ENCODE data around the gene IMMP2L.
A peak's percentile ranks its signal among the peaks of the same experiment; 100 is the strongest.
"Not testable (repeated sequence)": the region's sequence is repeated elsewhere in the genome, so short reads cannot be mapped to it uniquely, and the experiment has no call there.

The IMMP2L gene

DNA sequence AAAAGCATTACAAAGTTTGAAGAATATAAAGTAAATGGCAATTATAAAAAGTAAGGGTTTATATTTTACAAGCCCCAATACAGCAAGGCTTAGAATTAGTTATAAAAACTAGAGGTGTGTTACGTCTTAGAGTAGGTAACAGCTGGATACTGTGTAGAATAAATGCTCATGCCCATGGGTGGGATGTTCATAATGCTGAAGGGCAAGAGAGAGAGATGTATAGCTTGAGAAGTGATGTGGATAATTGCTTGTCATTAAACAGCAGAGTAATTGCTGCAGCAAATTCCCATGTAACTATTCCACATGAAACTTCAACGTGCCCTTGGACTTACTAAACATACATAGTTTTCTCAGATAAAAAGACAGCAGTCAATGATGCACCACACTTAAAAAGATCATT is 233.8 kb downstream of the IMMP2L start:
- no peak for DNase-seq

DNA sequence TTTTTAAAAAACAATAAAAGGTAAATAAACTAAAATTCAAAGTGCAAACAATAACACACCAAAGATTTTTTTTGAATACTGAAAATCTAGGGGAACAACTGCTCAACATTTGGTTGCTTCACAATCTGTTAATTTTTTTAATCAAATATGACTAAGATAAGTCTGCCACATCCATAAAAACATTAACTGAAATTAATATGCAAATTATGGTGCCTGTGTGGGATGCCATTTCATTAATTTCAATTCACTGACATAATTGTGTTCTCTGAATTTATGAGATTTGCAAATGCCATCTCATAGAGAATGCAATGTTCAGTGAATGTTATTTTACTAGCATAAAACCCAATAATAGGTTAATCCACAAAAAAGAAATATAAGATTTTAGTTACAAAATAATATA is 237.5 kb downstream of the IMMP2L start:
- no peak for DNase-seq

DNA sequence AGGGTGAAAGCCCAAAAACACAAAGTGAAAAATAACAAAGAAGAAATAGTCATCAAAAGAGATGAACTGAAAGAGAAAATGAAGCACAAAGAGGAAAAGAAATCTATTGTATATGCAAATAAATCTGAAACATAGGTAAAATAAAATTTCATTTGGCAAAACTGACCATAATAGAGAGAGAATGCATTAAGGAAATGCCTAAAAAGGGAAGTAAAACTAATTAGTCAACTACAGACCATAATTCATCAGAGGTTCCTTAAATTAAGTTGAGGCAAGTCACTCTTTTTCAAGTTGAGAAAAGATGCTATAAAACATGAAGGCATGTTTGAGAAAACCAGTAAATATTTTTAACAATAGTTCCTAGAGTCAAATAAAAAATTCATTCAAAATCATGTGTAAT is 238.1 kb downstream of the IMMP2L start:
- peak in 1 of 2 donors; percentile 71 for DNase-seq

DNA sequence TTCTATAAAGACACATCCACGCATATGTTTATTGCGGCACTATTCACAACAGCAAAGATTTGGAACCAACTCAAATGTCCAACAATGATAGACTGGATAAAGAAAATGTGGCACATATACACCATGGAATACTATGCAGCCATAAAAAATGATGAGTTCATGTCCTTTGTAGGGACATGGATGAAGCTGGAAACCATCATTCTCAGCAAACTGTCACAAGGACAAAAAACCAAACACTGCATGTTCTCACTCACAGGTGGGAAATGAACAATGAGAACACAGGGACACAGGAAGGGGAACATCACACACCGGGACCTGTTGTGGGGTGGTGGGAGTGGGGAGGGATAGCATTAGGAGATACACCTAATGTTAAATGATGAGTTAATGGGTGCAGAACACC is 238.6 kb downstream of the IMMP2L start:
- not testable (repeated sequence) for DNase-seq

DNA sequence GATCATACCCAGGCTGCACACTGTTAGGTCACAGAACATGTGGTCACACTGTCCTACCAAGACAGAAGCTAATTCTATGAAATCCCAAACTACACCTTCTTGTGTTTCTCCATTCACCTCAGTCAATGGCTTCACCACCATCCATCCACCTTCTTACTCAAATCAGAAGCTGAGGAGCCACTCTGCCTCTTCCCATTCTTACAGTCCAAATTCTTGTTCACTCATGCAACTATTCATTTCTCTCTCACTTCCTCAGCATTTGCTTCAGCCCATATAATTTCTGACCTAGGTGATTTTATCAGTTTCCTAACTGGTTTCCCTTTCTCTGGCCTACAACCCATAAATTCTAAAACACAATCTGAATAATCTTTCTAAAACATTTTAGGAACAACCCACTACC is 242.2 kb downstream of the IMMP2L start:
- no peak for DNase-seq

DNA sequence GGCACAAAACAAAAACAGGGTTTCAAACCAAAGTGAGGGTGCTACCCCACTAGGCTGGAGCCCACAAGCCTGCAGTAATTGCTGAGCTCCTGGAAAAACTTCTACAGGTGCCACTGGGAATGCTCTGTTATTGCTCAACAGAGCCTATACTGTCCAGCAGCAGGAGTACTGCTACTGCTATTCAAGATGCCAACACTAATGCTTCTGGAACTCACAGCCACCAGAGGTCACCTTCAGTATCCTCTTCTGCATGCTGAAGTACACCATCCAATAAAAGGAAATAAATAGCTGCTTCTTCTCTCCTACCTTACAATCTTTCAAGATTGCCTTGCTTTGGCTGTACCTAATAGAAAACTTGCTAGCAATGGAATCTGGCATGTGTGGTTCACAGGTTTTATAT is 249.3 kb downstream of the IMMP2L start:
- no peak for DNase-seq

DNA sequence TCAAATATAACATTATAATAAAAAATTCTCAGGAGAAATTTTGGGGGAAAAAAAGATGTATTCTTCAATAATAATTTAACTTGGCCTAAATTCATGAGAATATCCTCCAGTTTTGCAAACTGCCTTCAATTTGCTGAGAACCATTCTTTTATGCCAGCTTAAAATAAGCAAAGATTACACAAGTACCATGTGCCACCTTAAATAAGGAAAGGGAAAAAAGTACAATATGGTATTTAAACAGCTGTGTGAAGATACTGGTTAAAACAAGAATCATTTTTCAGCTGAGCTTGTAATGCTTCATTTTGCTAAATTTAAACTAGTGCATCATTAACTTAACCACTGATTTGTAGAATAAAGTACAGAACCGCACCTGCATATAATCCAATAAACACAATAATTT is 253.6 kb downstream of the IMMP2L start:
- no peak for DNase-seq

DNA sequence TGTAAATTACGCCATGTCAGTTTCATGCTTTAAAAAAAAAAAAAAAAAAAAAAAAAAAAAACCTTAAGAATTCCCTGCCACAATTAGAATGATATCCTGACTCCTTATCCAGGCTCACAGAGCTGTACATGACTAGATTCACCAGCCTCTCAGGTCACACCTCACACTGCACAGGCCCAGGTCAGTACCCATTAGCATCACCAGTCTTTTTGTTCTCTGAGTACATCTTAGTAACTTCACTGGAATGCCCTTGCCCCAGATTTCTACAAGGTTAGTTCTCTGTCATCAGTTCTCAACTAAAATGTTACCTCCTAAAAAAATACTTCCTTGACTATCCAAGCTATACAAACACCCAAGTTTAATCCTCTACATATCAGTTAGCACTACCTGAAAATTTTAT is 260.4 kb downstream of the IMMP2L start:
- DNase-seq, result no peak

DNA sequence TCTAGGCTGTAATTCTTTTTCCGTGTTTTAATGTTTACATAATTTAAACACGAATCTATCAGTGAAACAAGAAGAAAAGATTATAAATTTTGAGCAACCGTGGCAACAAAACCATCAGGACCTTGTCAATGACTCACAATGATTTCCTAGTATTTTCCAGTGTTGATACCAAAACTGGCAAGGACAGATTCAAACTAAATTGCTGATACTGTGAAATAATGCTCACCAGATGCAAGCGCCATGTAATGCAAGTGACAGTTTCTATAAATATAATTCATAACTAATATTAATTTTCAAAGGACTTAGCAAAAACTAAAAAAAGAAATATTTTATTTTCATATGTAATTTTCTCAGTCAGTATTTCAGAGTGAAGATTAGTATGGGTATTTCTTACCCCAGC is 267.8 kb downstream of the IMMP2L start:
- DNase-seq, result no peak

DNA sequence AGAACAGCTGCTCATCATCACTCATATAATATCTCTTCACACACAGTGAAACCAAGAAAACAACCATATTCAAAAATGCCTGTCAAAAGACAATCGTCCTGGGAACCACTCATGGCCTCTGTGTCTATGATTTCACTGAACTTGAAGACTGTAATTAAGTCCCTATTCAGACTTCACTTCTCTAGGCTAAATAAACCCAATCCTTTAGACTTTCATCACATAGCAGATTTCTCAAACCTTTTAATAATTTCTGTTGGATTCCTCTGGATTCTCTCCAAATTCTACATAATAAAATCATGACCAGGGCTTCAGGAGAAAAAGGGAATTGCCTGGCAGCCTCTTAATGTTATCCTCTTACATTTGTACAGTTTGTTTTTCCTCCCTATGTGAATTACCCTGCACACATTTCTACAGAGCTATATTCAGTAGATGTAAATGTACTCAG is 270.2 kb downstream of the IMMP2L start:
- DNase-seq, result no peak

DNA sequence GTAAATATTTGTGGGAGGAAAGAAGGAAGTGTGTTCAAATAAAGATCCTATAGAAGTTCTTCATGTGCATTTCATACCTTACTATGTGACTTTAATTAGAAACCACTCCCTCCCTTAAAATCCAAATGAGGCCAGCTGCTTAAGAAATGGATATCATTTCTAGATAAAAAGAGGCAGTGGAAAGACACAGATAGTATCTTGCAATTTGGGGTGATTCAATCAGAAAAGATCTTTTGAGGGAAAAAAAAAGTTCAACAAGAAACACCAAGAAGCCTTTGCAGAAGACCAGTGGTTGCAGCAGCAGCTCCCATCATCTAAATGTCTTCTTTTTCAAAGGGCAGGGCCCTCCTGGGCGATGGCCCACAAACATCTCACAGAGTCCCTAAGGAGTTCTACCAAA is 271.3 kb downstream of the IMMP2L start:
- DNase-seq, result no peak

DNA sequence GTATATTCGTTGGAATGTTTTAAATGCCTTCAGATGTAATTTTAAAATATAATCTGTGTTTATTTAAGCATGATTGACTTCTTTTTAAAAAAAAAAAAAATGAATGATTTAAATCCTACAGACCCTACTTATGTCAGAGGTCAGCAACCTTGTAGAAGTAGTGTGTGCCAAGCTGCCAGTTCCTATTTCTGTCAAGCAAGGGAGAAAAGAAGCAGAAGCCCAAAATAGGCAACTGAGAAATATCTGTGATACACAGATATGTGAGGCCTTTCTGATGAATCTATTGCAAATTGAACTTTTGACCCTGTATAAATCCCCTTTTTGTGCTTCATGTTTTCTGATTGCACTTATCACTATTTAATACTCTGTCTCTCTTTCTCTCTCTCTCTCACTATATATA is 271.9 kb downstream of the IMMP2L start:
- DNase-seq, result no peak

DNA sequence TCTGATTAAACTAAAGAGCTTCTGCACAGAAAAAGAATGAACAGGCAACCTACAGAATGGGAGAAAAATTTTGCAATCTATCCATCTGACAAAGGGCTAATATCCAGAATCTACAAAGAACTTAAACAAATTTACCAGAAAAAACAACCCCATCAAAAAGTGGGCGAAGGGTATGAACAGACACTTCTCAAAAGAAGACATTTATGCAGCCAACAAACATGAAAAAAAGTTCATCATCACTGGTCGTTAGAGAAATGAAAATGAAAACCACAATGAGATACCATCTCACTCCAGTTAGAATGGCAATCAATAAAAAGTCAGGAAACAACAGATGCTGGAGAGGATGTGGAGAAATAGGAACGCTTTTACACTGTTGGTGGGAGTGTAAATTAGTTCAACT is 273.9 kb downstream of the IMMP2L start:
- not testable (repeated sequence) for DNase-seq

DNA sequence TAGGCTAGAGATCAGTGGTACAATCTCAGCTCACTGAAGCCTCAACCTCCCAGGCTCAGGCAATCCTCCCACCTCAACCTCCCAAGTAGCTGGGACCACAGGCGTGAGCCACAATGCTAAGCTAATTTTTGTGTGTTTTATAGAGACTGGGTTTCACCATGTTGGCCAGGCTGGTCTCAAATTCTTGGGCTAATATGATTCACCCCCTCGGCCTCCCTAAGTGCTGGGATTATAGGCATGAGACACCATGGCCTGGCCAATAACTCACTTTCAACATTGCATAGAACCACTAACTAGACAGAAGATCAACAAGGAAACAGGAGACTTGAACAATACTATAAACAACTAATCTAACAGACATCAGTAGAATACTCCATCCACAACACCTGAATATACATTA is 279.7 kb downstream of the IMMP2L start:
- DNase-seq, result no peak

DNA sequence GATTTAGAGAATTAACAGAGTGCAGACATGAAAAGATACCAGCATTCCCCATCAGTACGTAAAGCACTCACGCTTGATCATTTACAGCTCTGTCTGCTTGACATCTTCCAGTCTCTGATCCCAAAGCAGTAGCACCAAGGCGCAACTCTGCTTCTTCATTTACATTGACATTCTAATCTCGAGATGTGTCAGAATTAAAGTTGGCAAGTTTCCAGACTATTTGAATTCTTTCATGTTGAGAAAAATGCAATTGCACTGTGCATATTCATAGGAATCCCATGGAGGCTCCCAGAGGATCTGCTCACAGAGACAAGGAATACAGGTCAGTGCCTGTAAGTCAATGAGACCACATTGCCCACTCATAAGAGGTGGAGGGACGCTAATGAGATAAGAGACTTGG is 287.4 kb downstream of the IMMP2L start:
- DNase-seq, result no peak

DNA sequence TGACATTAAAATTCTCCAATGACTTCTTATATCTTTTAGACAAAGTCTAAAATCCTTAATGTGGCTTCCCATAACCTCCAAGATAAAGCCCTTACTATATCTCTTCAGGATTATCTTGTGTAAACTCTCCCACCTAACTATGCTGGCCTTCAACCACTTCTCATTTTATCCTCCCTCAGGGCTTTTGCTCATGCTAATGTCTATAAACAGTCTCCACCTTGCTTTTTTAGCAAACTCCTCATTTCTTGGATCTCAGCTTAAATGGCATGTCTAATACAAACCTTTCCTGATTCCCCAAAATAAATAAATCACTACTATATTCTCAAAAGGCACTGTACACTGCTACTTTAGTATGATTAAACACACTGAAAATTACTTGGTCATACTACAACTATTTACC is 290.2 kb downstream of the IMMP2L start:
- no peak for DNase-seq

DNA sequence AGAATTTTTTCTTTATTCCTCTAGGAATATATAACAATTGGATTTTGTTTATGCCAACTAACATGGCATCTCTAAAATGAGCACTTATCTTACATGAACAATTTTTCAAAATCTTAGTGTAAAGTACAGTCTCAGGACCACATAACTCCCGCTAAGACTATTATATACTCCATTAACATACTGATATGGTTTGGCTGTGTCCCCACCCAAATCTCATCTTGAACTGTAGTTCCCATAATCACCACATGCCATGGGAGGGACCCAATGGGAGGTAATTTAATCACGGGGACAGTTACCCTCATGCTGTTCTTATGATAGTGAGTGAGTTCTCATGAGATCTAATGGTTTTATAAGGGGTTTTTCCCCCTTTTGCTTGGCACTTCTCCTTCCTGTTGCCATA is 291.5 kb downstream of the IMMP2L start:
- not testable (repeated sequence) for DNase-seq

DNA sequence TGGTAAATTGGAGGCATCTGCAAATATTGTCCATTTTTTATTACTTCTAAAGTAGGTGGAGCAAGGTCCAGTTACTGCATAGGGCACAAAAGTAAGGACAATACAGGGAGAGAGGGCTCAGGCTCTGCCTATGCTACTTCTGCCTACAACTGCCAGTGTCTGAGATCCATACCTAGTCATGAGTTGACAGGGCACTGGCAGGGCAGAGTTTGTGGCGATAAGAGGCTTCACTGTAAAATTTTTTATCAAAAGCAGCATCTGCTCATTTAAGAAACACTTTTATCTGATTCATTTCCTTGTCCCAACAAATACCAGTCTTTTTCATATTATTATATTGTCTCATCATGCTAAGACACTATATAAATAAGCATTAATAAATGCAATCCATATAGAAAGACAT is 293.4 kb downstream of the IMMP2L start:
- DNase-seq, result no peak

DNA sequence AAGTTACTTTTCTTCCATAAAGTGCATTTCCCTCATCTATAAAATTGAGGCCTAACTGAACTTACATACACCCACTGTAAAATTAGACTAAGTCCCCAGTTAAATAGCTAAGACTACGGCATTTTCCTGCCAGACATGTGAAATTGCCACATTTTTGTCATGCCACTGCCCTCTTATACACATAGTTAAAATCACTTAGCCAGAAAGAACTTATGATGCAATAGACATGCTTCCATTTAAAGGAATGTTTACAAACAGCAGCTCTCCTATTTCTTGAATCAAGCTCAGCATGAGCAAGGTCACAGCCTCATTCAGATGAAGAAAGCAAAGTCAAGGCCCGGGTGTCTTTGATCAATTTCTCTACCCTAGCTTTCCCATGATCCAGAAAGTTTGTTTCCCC is 295.7 kb downstream of the IMMP2L start:
- no peak for DNase-seq

DNA sequence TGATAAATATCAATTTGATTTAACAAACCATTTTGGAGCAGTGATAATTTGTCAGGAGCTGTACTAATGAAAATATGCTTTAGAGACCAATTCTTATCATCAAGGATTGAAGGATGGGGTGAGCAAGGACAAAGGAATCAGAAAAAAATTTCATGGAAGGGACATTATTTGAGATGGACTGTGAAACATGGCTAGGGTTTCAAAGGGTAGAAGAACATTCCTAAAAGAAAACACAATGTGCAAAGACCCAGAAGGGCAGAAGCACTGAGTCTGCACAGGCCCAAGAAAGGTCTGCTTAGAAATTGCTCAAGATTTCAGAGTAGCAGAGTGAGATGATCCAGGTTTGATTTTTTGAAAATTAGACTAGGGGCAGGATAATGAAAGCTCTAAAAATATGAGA is 296.9 kb downstream of the IMMP2L start:
- DNase-seq, result no peak

DNA sequence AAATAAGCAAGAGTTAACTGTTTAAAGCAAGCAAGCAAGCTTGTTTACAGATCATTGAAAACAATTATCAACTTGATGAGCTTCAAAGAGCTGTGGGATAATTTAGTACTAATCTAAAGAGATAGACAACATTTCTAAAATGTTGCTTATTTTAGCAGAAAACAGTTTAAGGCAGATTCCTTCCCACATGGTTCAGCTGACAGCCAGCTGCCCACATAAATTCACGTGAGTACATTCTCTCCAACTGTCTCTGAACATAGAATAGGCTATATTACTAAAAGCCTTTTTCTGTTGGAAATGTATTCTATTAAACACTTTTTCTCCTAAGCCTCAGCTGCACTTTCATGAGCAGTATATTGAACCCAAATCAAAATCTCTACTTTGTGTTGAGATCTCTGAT is 297.3 kb downstream of the IMMP2L start:
- DNase-seq, result no peak

DNA sequence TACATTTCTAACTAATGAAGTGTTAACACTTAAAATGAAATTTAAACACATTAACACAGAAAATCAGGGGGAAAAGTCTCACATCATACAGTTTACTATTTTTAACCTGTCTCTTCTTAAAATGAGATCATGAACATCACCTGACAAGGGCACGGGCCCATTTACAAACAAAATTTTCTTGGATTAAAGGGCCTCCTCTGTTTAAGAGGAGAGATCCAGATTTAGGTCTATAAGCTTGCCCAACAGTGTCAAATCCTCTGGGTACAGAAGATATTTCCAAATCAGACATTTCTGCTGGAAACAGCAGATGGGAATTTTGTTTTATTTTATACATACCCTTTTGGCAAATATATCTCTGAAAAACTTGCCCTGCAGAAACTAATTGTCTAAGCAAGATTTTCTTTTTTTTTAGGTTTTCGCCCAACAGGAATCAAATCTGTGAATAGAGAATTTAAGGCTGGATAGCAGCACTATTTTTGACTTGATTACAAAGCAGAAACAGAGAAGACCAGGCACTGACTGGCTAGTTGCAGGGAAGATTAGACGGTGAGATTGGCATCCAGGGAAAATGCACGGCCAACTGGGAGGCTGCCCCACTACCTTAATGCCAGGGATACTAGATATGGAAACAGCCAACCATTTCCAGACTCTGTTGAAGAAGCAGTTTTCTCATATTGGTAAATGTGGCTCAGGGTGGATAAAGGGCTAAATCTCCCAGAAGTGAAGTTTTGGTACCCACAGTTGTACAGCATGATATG is 298.0 kb downstream of the IMMP2L start:
- DNase-seq, result no peak

DNA sequence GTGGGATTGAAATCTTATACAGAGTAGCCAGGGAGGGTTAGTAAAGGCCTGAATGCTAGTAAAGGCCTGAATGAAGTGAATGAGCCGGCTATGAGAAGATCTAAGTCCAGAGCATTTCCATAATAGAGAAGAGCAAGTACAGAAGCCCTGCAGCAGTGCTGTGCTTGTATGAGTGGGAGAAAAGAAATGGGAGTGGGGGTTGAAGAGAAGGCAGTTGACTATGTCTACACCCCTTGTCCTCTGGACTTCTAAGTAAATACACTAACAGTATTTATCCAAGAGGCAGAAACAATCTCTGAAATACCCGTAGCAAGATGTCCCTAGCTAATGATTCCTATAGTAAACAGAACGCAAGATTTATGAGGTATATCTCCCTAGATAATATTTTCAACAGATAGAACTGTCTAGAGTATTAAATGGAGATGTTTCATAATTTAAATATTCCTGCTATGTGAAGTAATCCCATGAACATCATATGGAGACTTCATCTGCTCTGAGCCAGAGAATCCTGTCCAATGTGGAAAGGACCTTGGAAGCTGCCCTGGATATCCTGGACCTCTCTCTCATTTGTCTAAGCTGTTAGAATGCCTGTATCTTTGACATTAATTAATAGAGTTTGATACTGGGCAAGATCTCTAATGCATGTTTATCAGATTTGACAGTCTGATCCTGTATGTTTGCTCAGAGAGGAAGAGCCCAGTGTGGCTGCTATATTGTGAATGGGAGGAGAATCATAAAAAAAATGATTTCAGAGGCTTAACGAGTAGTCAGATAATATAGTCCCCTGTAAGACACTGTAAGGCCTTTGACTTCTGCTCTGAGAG is 299.8 kb downstream of the IMMP2L start:
- DNase-seq, result no peak

DNA sequence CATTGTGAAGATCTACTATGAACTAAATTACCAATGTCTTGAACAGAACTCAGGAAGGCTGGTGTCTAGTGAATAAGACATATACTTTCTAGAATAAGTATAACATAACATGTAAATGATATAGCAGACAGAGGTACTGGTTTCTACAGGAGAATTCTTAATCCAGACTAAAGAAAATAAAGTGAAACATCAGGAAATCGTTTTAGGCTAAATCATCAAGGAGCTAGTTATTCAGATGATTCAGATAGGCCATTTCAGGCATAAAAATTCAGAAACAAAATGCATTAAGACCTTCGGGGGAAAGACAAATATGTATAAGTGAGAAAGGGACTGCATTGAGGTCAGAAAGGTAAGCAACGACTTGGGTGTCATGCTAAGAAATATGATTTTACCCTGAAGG is 300.8 kb downstream of the IMMP2L start:
- no peak for DNase-seq

All from inflammatory macrophage (primary cell).